H1 (cell line): ENCODE measurements around the gene HRNR. TPM values are rescaled to one million over a fixed set of nuclear protein-coding genes. Genes with fewer than 3 reads are reported as not detected.

Source experiments
- HDAC2 ChIP-seq, 2 experiments: fragments of 300-600 bp in 1 of 2; sonication (generic) in 1 of 2; IDR thresholded peaks; 2 replicates each; pipeline ENCODE4 v1.6.1; 2011 to 2012; ENCODE audit warnings: low read depth in 2 of 2, low read length in 2 of 2, mild to moderate bottlenecking in 2 of 2, moderate library complexity in 2 of 2, borderline replicate concordance in 1 of 2, inconsistent platforms in 1 of 2
- NANOG ChIP-seq: IDR thresholded peaks from 2 replicates; pipeline ENCODE4 v1.6.1; 2011; ENCODE audit warnings: low read length, low read depth, mild to moderate bottlenecking, inconsistent platforms; ENCODE audit not compliant: insufficient read depth, poor library complexity, severe bottlenecking
- NRF1 ChIP-seq: IDR thresholded peaks from 2 replicates; pipeline ENCODE4 v1.6.1; 2011; ENCODE audit warnings: mild to moderate bottlenecking, low read depth, low read length, improper control_type of control experiment
- polyA plus RNA-seq, 7 experiments: library from polyadenylated mRNA; depleted of rRNA in 3 of 7; stranded (reverse) in 5 of 7; unstranded in 2 of 7; fragments of >200 nt in 5 of 7; fragments of 200-250 nt in 2 of 7; gene quantifications; 1 replicate in 5 of 7; 2 replicates in 1 of 7; 4 replicates in 1 of 7; pipeline versions ENCODE4 v1.2.1 to v1.2.3, GENCODE V29; 2011 to 2013; ENCODE audit warnings: missing spikeins in 2 of 7, mixed read lengths in 2 of 7
- total RNA-seq: library from RNA; stranded (reverse); fragmentation: NEBNext Ultra II Directional; extraction: Animal tissue kit (Norgen Biotek cat#: 25700); gene quantifications from 2 replicates; pipeline ENCODE4 v1.2.1, GENCODE V29; 2021

Gene HRNR
- total and polyA plus RNA-seq, 2 of the 8 experiments (the other 6 are each of a cell fraction or from before 2014, with no cell fraction given), result not detected

DNA sequence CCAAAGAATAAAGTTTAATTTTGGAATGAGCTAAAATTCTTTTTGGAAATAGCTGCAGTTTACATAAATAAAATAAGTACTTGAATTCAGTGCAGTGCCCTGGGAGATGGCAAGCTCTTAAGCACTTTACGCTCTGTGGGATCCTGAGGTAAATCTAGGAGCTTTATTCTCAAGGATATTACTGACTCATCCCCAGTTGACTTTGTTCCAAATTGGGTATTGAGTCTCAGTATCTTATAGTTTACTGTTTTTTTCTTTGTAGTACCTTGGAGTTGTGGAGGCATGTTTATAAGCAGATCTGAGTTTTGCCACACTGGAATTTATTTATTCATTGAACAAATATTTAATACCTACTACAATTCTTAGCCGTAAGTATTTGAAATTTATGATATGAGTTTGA lies 27.4 kb upstream of the HRNR start (continued):
- TF ChIP-seq HDAC2 (IDR thresholded peaks at IDR 0.05; ENCODE audit: borderline replicate concordance in 1 of 2, low read depth in 2 of 2, low read length in 2 of 2) (no peak), NRF1 (no peak), NANOG (no peak)
